Stimulated activated CD8-positive, alpha-beta memory T cell treated with anti-CD3 and anti-CD28 coated beads, Interleukin-12 subunit alpha, Interleukin-12 subunit beta, amount 100 ng/mL, for 24 hours (primary cell): ENCODE data around the gene CHRDL2.
"Not testable (repeated sequence)": the region's sequence is repeated elsewhere in the genome, so short reads cannot be mapped to it uniquely, and the experiment has no call there.

Source experiments
- DNase-seq: peaks from one replicate; pipeline ENCODE4 v3.0.0-alpha.2; 2020; ENCODE audit errors: extremely low read depth

CHRDL2 gene

GRCh38 chr11:74731301-74732094 lies at the start of gene CHRDL2:
TSS of gene CHRDL2 (minus strand) at chr11:74731426. CDS start at chr11:74730888, 538 bp downstream.
- no peak for DNase-seq

GRCh38 chr11:74780248-74781005 lies 49.2 kb upstream of the CHRDL2 start:
- no peak for DNase-seq

GRCh38 chr11:74778581-74778980 lies 47.4 kb upstream of the CHRDL2 start:
- DNase-seq, result no peak

GRCh38 chr11:74777877-74778276 lies 46.7 kb upstream of the CHRDL2 start:
- DNase-seq, result no peak

GRCh38 chr11:74777038-74777437 lies 45.8 kb upstream of the CHRDL2 start:
- DNase-seq, result no peak

- no peak for DNase-seq
These were observed 45.3 kb upstream of the CHRDL2 start for GRCh38 chr11:74776546-74776945.

- no peak for DNase-seq
These were observed 44.5 kb upstream of the CHRDL2 start for GRCh38 chr11:74775762-74776161.

GRCh38 chr11:74773476-74773875 lies 42.2 kb upstream of the CHRDL2 start:
- DNase-seq, result no peak

- no peak for DNase-seq
These were observed 39.9 kb upstream of the CHRDL2 start for GRCh38 chr11:74771139-74771538.

- no peak for DNase-seq
These were observed 39.2 kb upstream of the CHRDL2 start for GRCh38 chr11:74770456-74770855.

- DNase-seq, result no peak
These were observed 38.0 kb upstream of the CHRDL2 start for GRCh38 chr11:74769055-74769707.

GRCh38 chr11:74768172-74768651 lies 37.0 kb upstream of the CHRDL2 start:
- DNase-seq, result not testable (repeated sequence)

GRCh38 chr11:74766905-74767304 lies 35.7 kb upstream of the CHRDL2 start:
- no peak for DNase-seq

- no peak for DNase-seq
These were observed 25.3 kb upstream of the CHRDL2 start for GRCh38 chr11:74756571-74756970.

- no peak for DNase-seq
These were observed 24.3 kb upstream of the CHRDL2 start for GRCh38 chr11:74755395-74755995.

- no peak for DNase-seq
These were observed 23.5 kb upstream of the CHRDL2 start for GRCh38 chr11:74754507-74755252.

- no peak for DNase-seq
These were observed 20.1 kb upstream of the CHRDL2 start for GRCh38 chr11:74751303-74751702.

GRCh38 chr11:74750598-74750997 lies 19.4 kb upstream of the CHRDL2 start:
- DNase-seq, result not testable (repeated sequence)

GRCh38 chr11:74749965-74750296 lies 18.7 kb upstream of the CHRDL2 start:
- no peak for DNase-seq

- no peak for DNase-seq
These were observed 18.1 kb upstream of the CHRDL2 start for GRCh38 chr11:74749127-74749964.
